Endothelial cell of umbilical vein (primary cell): ENCODE measurements around the gene DMPK. TPM values are rescaled to one million over a fixed set of nuclear protein-coding genes. Genes with fewer than 3 reads are reported as not detected.

Source experiments
- BruUV-seq: library from RNA; stranded (reverse); fragments of 400-500 nt; replicated peaks from 2 replicates; lab custom pipeline; 2021; lab: Mats Ljungman, UMichigan
- CTCF ChIA-PET: fragments of 300-600, 350-600 bp; sonication (Branson Sonifier 250); formaldehyde crosslinking; loops from one replicate; lab custom pipeline; 2021; ENCODE audit warnings: antibody characterized with exemption, inconsistent platforms; lab: Charles Lee
- POLR2A ChIA-PET: fragments of 300-600, 350-600 bp; sonication (Branson Sonifier 250); formaldehyde crosslinking; loops from one replicate; lab custom pipeline; 2021; ENCODE audit warnings: antibody characterized with exemption, inconsistent platforms; lab: Charles Lee
- DNase-seq: peaks from one replicate; pipeline ENCODE4 v3.0.0-alpha.2; 2011; ENCODE audit warnings: low read depth, low spot score
- FAIRE-seq: peaks from 2 replicates; lab custom pipeline; 2011; peaks lifted over from hg19 to GRCh38; lab: Jason Lieb, UNC
- H2AFZ ChIP-seq: 2 replicates; pipeline ENCODE4 v1.6.0; 2012; ENCODE audit warnings: low read depth, low read length, control low read depth, inconsistent platforms
- H3K27ac ChIP-seq: 2 replicates; pipeline ENCODE4 v1.5.1; 2011; ENCODE audit warnings: low read depth, mild to moderate bottlenecking, control low read depth, low read length, moderate library complexity; ENCODE audit not compliant: insufficient read depth
- H3K27me3 ChIP-seq, 2 experiments: 2 replicates each; pipeline versions ENCODE4 v1.6.0 to v1.6.1; 2011; ENCODE audit warnings: low read length in 2 of 2, mixed read lengths in 1 of 2; ENCODE audit not compliant: control insufficient read depth in 2 of 2, insufficient read depth in 2 of 2
- H3K36me3 ChIP-seq, 2 experiments: 2 replicates in 1 of 2; 3 replicates in 1 of 2; pipeline ENCODE4 v1.5.1; 2011; ENCODE audit warnings: low read length in 2 of 2, mild to moderate bottlenecking in 1 of 2, moderate library complexity in 1 of 2; ENCODE audit not compliant: control insufficient read depth in 2 of 2, insufficient read depth in 2 of 2; ENCODE audit errors: extremely low read depth in 1 of 2
- H3K4me1 ChIP-seq: 3 replicates; pipeline ENCODE4 v1.5.1; 2011; ENCODE audit warnings: mild to moderate bottlenecking, low read length; ENCODE audit not compliant: control insufficient read depth, insufficient read depth; ENCODE audit errors: extremely low read depth
- H3K4me2 ChIP-seq: 2 replicates; pipeline ENCODE4 v1.6.1; 2011; ENCODE audit warnings: low read length, control low read depth, mixed read lengths; ENCODE audit not compliant: insufficient read depth
- H3K4me3 ChIP-seq, 3 experiments: fragments of 200-600 bp in 1 of 3; sonication (generic), shearing (Covaris generic) in 1 of 3; replicated peaks in 1 of 3; 2 replicates each; pipeline ENCODE4 v1.5.1; 2011 to 2016; ENCODE audit warnings: control low read depth in 3 of 3, low read length in 3 of 3, mild to moderate bottlenecking in 2 of 3, inconsistent platforms in 1 of 3, low read depth in 1 of 3, moderate library complexity in 1 of 3; ENCODE audit not compliant: insufficient read depth in 1 of 3
- H3K79me2 ChIP-seq: 2 replicates; pipeline ENCODE4 v1.6.0; 2012; ENCODE audit warnings: low read length, inconsistent platforms; ENCODE audit not compliant: control insufficient read depth, insufficient read depth
- H3K9ac ChIP-seq: replicated peaks from 2 replicates; pipeline ENCODE3; 2011; ENCODE audit warnings: low read length, control low read depth; ENCODE audit not compliant: insufficient read depth; ENCODE audit errors: extremely low read depth
- H3K9me1 ChIP-seq: replicated peaks from 3 replicates; pipeline ENCODE4 v1.6.0; 2011; ENCODE audit warnings: mild to moderate bottlenecking, low read length; ENCODE audit not compliant: control insufficient read depth, insufficient read depth; ENCODE audit errors: extremely low read depth
- H3K9me3 ChIP-seq: replicated peaks from 2 replicates; pipeline ENCODE4 v1.5.1; 2012; ENCODE audit warnings: low read length, inconsistent platforms; ENCODE audit not compliant: control insufficient read depth, insufficient read depth
- H4K20me1 ChIP-seq: replicated peaks from 2 replicates; pipeline ENCODE3; 2011; ENCODE audit warnings: mild to moderate bottlenecking, low read length; ENCODE audit not compliant: control insufficient read depth, insufficient read depth; ENCODE audit errors: extremely low read depth
- EZH2 ChIP-seq: IDR thresholded peaks from 2 replicates; pipeline ENCODE4 v1.6.1; 2012; ENCODE audit warnings: borderline replicate concordance, low read depth, mild to moderate bottlenecking, moderate library complexity, low read length, inconsistent platforms; ENCODE audit not compliant: severe bottlenecking
- FOS ChIP-seq: IDR thresholded peaks from 2 replicates; pipeline ENCODE4 v1.6.1; 2011; ENCODE audit warnings: mild to moderate bottlenecking, low read length, moderate library complexity, borderline replicate concordance; ENCODE audit not compliant: insufficient read depth
- GATA2 ChIP-seq: IDR thresholded peaks from 2 replicates; pipeline ENCODE4 v1.7.0; 2011; ENCODE audit warnings: low read depth, mild to moderate bottlenecking, moderate library complexity, mixed read lengths, low read length; ENCODE audit not compliant: insufficient read length, insufficient read depth
- JUN ChIP-seq: IDR thresholded peaks from 2 replicates; pipeline ENCODE4 v1.6.1; 2011; ENCODE audit warnings: borderline replicate concordance, low read depth; ENCODE audit not compliant: insufficient read length, insufficient read depth
- MYC ChIP-seq: IDR thresholded peaks from one replicate; pipeline ENCODE4 v1.6.1; 2011; ENCODE audit warnings: mild to moderate bottlenecking, low read depth, low read length
- POLR2A ChIP-seq: IDR thresholded peaks from 2 replicates; pipeline ENCODE4 v1.6.1; 2012; ENCODE audit warnings: low read depth, mild to moderate bottlenecking, control low read depth, low read length
- POLR2AphosphoS5 ChIP-seq: IDR thresholded peaks from 2 replicates; pipeline ENCODE4 v1.6.1; 2012; ENCODE audit warnings: low read depth, mild to moderate bottlenecking, control low read depth, low read length, moderate library complexity; ENCODE audit not compliant: insufficient read depth
- dilution Hi-C: fragments of 300-500 bp; cut with MboI; formaldehyde crosslinking; loops from one replicate; pipeline ENCODE4 v1.15.0; 2019; ENCODE audit warnings: low sequenced_read_pairs; ENCODE audit not compliant: extremely low pct_ligation_motif_present
- intact Hi-C: fragments of 100-400 bp; cut with micrococcal nuclease; formaldehyde crosslinking; loops from one replicate; pipeline ENCODE4 v1.10.0; 2022
- polyA plus RNA-seq, 4 experiments: library from polyadenylated mRNA; depleted of rRNA in 3 of 4; stranded (reverse) in 3 of 4; unstranded in 1 of 4; fragments of >200 nt; gene quantifications; 2 replicates each; pipeline versions ENCODE4 v1.2.1 to v1.2.3, GENCODE V29; 2011 to 2012; ENCODE audit warnings: missing spikeins in 1 of 4
- total RNA-seq: library from RNA; stranded (reverse); gene quantifications from 2 replicates; pipeline ENCODE4 v1.2.3, GENCODE V29; 2021
- TF ChIP-seq, protein P1 (sequence below), 2 donors: IDR thresholded peaks; 1 replicate in 1 of 2; 2 replicates in 1 of 2; pipeline ENCODE4 v1.5.1; 2011; ENCODE audit warnings: low read length in 2 of 2, mild to moderate bottlenecking in 2 of 2, moderate library complexity in 2 of 2, control low read depth in 1 of 2, inconsistent platforms in 1 of 2, low read depth in 1 of 2; ENCODE audit not compliant: insufficient read depth in 1 of 2; ENCODE audit errors: extremely low read depth in 1 of 2
- TF ChIP-seq, protein P2 (sequence below): IDR thresholded peaks from 2 replicates; pipeline ENCODE4 v1.6.1; 2011; ENCODE audit not compliant: insufficient read depth, insufficient read length

The DMPK gene
- total and polyA plus RNA-seq, 2 donors (not counting 3 experiments of a cell fraction or from before 2014, with no cell fraction given): 36.6 to 73.3 TPM

DNA sequence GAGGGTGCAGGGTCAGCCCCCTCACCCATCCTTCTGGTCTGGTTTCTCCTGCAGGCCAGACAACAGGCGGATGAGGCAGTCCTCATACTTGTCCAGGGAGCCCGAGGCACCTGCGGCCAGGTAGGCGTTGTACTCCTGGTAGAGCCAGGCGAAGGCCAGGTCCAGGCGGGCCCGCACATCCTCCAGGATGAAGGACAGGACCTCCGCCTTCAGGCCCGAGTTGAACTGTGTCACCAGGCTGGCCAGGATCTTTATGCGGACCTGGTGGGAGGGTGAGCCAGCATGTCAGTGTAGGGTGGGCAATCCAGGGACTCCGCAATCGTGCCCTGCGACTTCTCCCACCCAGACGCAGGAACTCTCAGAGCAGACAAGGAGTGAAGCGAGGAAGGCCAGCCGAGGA lies 46.7 kb upstream of the DMPK start:
- peaks cover 11 to 68% of the 10 kb centered on the region in 2 experiments for H3K36me3 ChIP-seq
- ChIA-PET POLR2A (no interaction called here), CTCF (interaction anchor here (4.1 kb wide), 1 partner anchor 11 kb away, joined by 35 read pairs; no protein-coding TSS in a partner anchor)
- H3K27me3 ChIP-seq: no peaks in the 10 kb centered on the region
- no peaks in the 10 kb centered on the region for H3K9me3 ChIP-seq
- no peak overlapping the region for H3K4me3 ChIP-seq
- FAIRE-seq (no peak), DNase-seq (no peak)
- no peaks in the 10 kb centered on the region for H3K79me2 ChIP-seq
- no peaks in the 10 kb centered on the region for H4K20me1 ChIP-seq
- no peak overlapping the region for H3K9ac ChIP-seq
- H3K4me2 ChIP-seq: no peak overlapping the region
- no TSS peak for BruUV-seq
- dilution Hi-C loops: no loop called here
- H3K4me1 ChIP-seq: no peaks in the 10 kb centered on the region
- TF ChIP-seq POLR2A: no peak
- no peak for TF ChIP-seq MYC
- no peak for TF ChIP-seq POLR2AphosphoS5
- TF ChIP-seq, protein P1, sequence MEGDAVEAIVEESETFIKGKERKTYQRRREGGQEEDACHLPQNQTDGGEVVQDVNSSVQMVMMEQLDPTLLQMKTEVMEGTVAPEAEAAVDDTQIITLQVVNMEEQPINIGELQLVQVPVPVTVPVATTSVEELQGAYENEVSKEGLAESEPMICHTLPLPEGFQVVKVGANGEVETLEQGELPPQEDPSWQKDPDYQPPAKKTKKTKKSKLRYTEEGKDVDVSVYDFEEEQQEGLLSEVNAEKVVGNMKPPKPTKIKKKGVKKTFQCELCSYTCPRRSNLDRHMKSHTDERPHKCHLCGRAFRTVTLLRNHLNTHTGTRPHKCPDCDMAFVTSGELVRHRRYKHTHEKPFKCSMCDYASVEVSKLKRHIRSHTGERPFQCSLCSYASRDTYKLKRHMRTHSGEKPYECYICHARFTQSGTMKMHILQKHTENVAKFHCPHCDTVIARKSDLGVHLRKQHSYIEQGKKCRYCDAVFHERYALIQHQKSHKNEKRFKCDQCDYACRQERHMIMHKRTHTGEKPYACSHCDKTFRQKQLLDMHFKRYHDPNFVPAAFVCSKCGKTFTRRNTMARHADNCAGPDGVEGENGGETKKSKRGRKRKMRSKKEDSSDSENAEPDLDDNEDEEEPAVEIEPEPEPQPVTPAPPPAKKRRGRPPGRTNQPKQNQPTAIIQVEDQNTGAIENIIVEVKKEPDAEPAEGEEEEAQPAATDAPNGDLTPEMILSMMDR (IDR thresholded peaks at IDR 0.05; ENCODE audit: extremely low read depth in 1 of 2, insufficient read depth in 1 of 2, low read depth in 1 of 2, low read length in 2 of 2): no peak
- TF ChIP-seq FOS: no peak
- TF ChIP-seq, protein P2, sequence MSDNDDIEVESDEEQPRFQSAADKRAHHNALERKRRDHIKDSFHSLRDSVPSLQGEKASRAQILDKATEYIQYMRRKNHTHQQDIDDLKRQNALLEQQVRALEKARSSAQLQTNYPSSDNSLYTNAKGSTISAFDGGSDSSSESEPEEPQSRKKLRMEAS: no peak
- TF ChIP-seq JUN: no peak
- no peak for TF ChIP-seq EZH2
- no peak for TF ChIP-seq GATA2
- no peaks in the 10 kb centered on the region for H3K9me1 ChIP-seq
- no peak overlapping the region for H3K27ac ChIP-seq
- no peak overlapping the region for H2AFZ ChIP-seq
- intact Hi-C loops: no loop called here
